Muscle layer of colon (tissue), 2 donors: Measurements from ENCODE around the gene CBLIF.
"Not testable (repeated sequence)": the region's sequence is repeated elsewhere in the genome, so short reads cannot be mapped to it uniquely, and the experiment has no call there.

ENCODE experiments used
- H3K27ac ChIP-seq: one replicate; pipeline ENCODE4 v1.7.0; 2013; ENCODE audit warnings: low read depth, mild to moderate bottlenecking, low read length, moderate library complexity
- H3K27me3 ChIP-seq, 2 donors: one replicate each; pipeline ENCODE4 v1.7.0; 2013; ENCODE audit warnings: low read length in 2 of 2, mild to moderate bottlenecking in 2 of 2; ENCODE audit not compliant: insufficient read depth in 2 of 2, control insufficient read depth in 1 of 2
- H3K36me3 ChIP-seq: one replicate; pipeline ENCODE4 v1.7.0; 2013; ENCODE audit warnings: mild to moderate bottlenecking, low read length; ENCODE audit not compliant: insufficient read depth
- H3K4me1 ChIP-seq: one replicate; pipeline ENCODE4 v1.7.0; 2013; ENCODE audit warnings: mild to moderate bottlenecking, low read length; ENCODE audit not compliant: insufficient read depth
- H3K4me3 ChIP-seq, 2 donors: one replicate each; pipeline ENCODE4 v1.7.0; 2013; ENCODE audit warnings: low read length in 2 of 2, low read depth in 1 of 2, mild to moderate bottlenecking in 1 of 2, moderate library complexity in 1 of 2
- H3K9ac ChIP-seq: one replicate; pipeline ENCODE4 v1.7.0; 2013; ENCODE audit warnings: low read length
- H3K9me3 ChIP-seq: one replicate; pipeline ENCODE4 v1.7.0; 2013; ENCODE audit warnings: mild to moderate bottlenecking, low read length
- donor health status: abdominal sarcoma.
- donor health status: Adenocarcinoma of cecum.

The CBLIF gene

GRCh38 chr11:59866836-59867235 is 21.5 kb upstream of the CBLIF start:
- no peak overlapping the region for H3K4me3 ChIP-seq
- H3K9ac ChIP-seq, result no peak overlapping the region
- H3K9me3 ChIP-seq, result no peaks in the 10 kb centered on the region
- H3K36me3 ChIP-seq, result no peaks in the 10 kb centered on the region
- H3K27ac ChIP-seq, result no peak overlapping the region
- H3K4me1 ChIP-seq, result no peaks in the 10 kb centered on the region
- H3K27me3 ChIP-seq, result no peaks in the 10 kb centered on the region

GRCh38 chr11:59866397-59866796 is 21.1 kb upstream of the CBLIF start, which contains the start of gene TCN1:
TSS of gene TCN1 (minus strand) at chr11:59866487. CDS start at chr11:59866470, 17 bp downstream.
- H3K4me1 ChIP-seq, result no peaks in the 10 kb centered on the region
- no peaks in the 10 kb centered on the region for H3K36me3 ChIP-seq
- H3K27ac ChIP-seq, result no peak within 1 kb of the TSS
- no peaks in the 10 kb centered on the region for H3K27me3 ChIP-seq
- H3K9me3 ChIP-seq, result no peaks in the 10 kb centered on the region
- H3K4me3 ChIP-seq, result no peak within 1 kb of the TSS
- H3K9ac ChIP-seq, result no peak within 1 kb of the TSS

- Histone ChIP-seq H3K4me3 (no peak overlapping the region), H3K27ac (no peak overlapping the region), H3K27me3 (no peaks in the 10 kb centered on the region), H3K4me1 (no peaks in the 10 kb centered on the region), H3K36me3 (no peaks in the 10 kb centered on the region), H3K9ac (no peak overlapping the region), H3K9me3 (no peaks in the 10 kb centered on the region)
These were observed 19.7 kb upstream of the CBLIF start for GRCh38 chr11:59865031-59865430.

GRCh38 chr11:59862252-59862651 is 17.0 kb upstream of the CBLIF start:
- Histone ChIP-seq H3K4me1 (no peaks in the 10 kb centered on the region), H3K27ac (no peak overlapping the region), H3K9me3 (no peaks in the 10 kb centered on the region), H3K36me3 (no peaks in the 10 kb centered on the region), H3K27me3 (no peaks in the 10 kb centered on the region), H3K4me3 (no peak overlapping the region), H3K9ac (no peak overlapping the region)

- Histone ChIP-seq H3K27ac (no peak overlapping the region), H3K9ac (no peak overlapping the region), H3K4me1 (no peaks in the 10 kb centered on the region), H3K9me3 (no peaks in the 10 kb centered on the region), H3K27me3 (no peaks in the 10 kb centered on the region), H3K36me3 (no peaks in the 10 kb centered on the region), H3K4me3 (no peak overlapping the region)
These were observed 14.4 kb upstream of the CBLIF start for GRCh38 chr11:59859673-59860072.

GRCh38 chr11:59857439-59858434 is 12.4 kb upstream of the CBLIF start:
- Histone ChIP-seq H3K9ac (no peak overlapping the region), H3K27ac (no peak overlapping the region), H3K4me1 (no peaks in the 10 kb centered on the region), H3K4me3 (no peak overlapping the region), H3K9me3 (no peaks in the 10 kb centered on the region), H3K36me3 (no peaks in the 10 kb centered on the region), H3K27me3 (no peaks in the 10 kb centered on the region)

- Histone ChIP-seq H3K27ac (no peak overlapping the region), H3K4me1 (no peaks in the 10 kb centered on the region), H3K9ac (no peak overlapping the region), H3K9me3 (no peaks in the 10 kb centered on the region), H3K36me3 (no peaks in the 10 kb centered on the region), H3K4me3 (no peak overlapping the region), H3K27me3 (no peaks in the 10 kb centered on the region)
These were observed 9.6 kb upstream of the CBLIF start for GRCh38 chr11:59854871-59855270.

GRCh38 chr11:59851416-59851815 is 6.1 kb upstream of the CBLIF start:
- not testable (repeated sequence) for H3K36me3 ChIP-seq, H3K27ac ChIP-seq, H3K4me1 ChIP-seq, H3K9ac ChIP-seq, H3K27me3 ChIP-seq, H3K9me3 ChIP-seq, H3K4me3 ChIP-seq

GRCh38 chr11:59849551-59849950 is 4.3 kb upstream of the CBLIF start:
- H3K4me1 ChIP-seq, H3K27ac ChIP-seq, H3K9ac ChIP-seq: not testable (repeated sequence)

GRCh38 chr11:59849129-59849528 is 3.8 kb upstream of the CBLIF start:
- no peak overlapping the region for H3K4me3 ChIP-seq
- H3K36me3 ChIP-seq, result no peaks in the 10 kb centered on the region
- H3K9ac ChIP-seq, result no peak overlapping the region
- H3K27me3 ChIP-seq, result no peaks in the 10 kb centered on the region
- H3K4me1 ChIP-seq, result no peaks in the 10 kb centered on the region
- H3K9me3 ChIP-seq, result no peaks in the 10 kb centered on the region
- H3K27ac ChIP-seq, result no peak overlapping the region

More at GRCh38 chr11:59849551-59849950, 4.3 kb upstream of the CBLIF start:
- H3K9me3 ChIP-seq, H3K27me3 ChIP-seq, H3K36me3 ChIP-seq, H3K4me3 ChIP-seq: not testable (repeated sequence)

GRCh38 chr11:59848439-59848838 is 3.1 kb upstream of the CBLIF start:
- not testable (repeated sequence) for H3K9me3 ChIP-seq, H3K4me1 ChIP-seq, H3K4me3 ChIP-seq, H3K9ac ChIP-seq, H3K27me3 ChIP-seq, H3K36me3 ChIP-seq, H3K27ac ChIP-seq

GRCh38 chr11:59847626-59848025 is 2.3 kb upstream of the CBLIF start:
- H3K36me3 ChIP-seq, result no peaks in the 10 kb centered on the region
- no peak overlapping the region for H3K27ac ChIP-seq
- no peak overlapping the region for H3K9ac ChIP-seq
- no peak overlapping the region for H3K4me3 ChIP-seq
- H3K9me3 ChIP-seq, result no peaks in the 10 kb centered on the region
- H3K4me1 ChIP-seq, result no peaks in the 10 kb centered on the region
- no peaks in the 10 kb centered on the region for H3K27me3 ChIP-seq
